ENCODE measurements around the gene C1QTNF1. TPM values are rescaled to one million over a fixed set of nuclear protein-coding genes. Genes with fewer than 3 reads are reported as not detected.

The C1QTNF1 gene
- total and polyA plus RNA-seq, 2 donors (not counting 3 experiments of a cell fraction or from before 2014, with no cell fraction given) = 2.5 to 4.0 TPM

- POLR2A ChIA-PET = no interaction called here
- FAIRE-seq = no peak
These were observed 73.5 kb downstream of the C1QTNF1 start for GRCh38 chr17:79097226-79098055.

More at GRCh38 chr17:79097226-79098055, 73.5 kb downstream of the C1QTNF1 start:
- H3K9ac ChIP-seq (replicated peaks; ENCODE audit: extremely low read depth, insufficient read depth, low read length) = no peak overlapping the region
- H3K9me3 ChIP-seq (replicated peaks; ENCODE audit: control insufficient read depth, insufficient read depth, low read length) = no peaks in the 10 kb centered on the region
- BruUV-seq (replicated peaks) = no TSS peak
- no peaks in the 10 kb centered on the region for H3K36me3 ChIP-seq (ENCODE audit: control insufficient read depth in 2 of 2, extremely low read depth in 1 of 2, insufficient read depth in 2 of 2, low read length in 2 of 2)
- TF ChIP-seq POLR2AphosphoS5 (IDR thresholded peaks at IDR 0.05; ENCODE audit: insufficient read depth, low read depth, low read length) (no peak), EZH2 (IDR thresholded peaks at IDR 0.05; ENCODE audit: borderline replicate concordance, low read depth, low read length, severe bottlenecking) (no peak), GATA2 (IDR thresholded peaks at IDR 0.05; ENCODE audit: insufficient read depth, insufficient read length, low read depth, low read length) (no peak), MYC (IDR thresholded peaks at IDR 0.05; ENCODE audit: low read depth, low read length) (no peak), FOS (IDR thresholded peaks at IDR 0.05; ENCODE audit: borderline replicate concordance, insufficient read depth, low read length) (no peak), JUN (IDR thresholded peaks at IDR 0.05; ENCODE audit: borderline replicate concordance, insufficient read depth, insufficient read length, low read depth) (no peak), POLR2A (IDR thresholded peaks at IDR 0.05; ENCODE audit: low read depth, low read length) (no peak)
- TF ChIP-seq, protein P1, sequence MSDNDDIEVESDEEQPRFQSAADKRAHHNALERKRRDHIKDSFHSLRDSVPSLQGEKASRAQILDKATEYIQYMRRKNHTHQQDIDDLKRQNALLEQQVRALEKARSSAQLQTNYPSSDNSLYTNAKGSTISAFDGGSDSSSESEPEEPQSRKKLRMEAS (IDR thresholded peaks at IDR 0.05; ENCODE audit: insufficient read depth, insufficient read length) = no peak
- TF ChIP-seq, protein P2, sequence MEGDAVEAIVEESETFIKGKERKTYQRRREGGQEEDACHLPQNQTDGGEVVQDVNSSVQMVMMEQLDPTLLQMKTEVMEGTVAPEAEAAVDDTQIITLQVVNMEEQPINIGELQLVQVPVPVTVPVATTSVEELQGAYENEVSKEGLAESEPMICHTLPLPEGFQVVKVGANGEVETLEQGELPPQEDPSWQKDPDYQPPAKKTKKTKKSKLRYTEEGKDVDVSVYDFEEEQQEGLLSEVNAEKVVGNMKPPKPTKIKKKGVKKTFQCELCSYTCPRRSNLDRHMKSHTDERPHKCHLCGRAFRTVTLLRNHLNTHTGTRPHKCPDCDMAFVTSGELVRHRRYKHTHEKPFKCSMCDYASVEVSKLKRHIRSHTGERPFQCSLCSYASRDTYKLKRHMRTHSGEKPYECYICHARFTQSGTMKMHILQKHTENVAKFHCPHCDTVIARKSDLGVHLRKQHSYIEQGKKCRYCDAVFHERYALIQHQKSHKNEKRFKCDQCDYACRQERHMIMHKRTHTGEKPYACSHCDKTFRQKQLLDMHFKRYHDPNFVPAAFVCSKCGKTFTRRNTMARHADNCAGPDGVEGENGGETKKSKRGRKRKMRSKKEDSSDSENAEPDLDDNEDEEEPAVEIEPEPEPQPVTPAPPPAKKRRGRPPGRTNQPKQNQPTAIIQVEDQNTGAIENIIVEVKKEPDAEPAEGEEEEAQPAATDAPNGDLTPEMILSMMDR (IDR thresholded peaks at IDR 0.05; ENCODE audit: extremely low read depth in 1 of 2, insufficient read depth in 1 of 2, low read depth in 1 of 2, low read length in 2 of 2) = no peak
- intact Hi-C loops (cut with micrococcal nuclease) (no loop called here), dilution Hi-C loops (cut with MboI; ENCODE audit: extremely low pct_ligation_motif_present, low sequenced_read_pairs) (no loop called here)
- no peak overlapping the region for H3K27ac ChIP-seq (ENCODE audit: insufficient read depth, low read depth, low read length)
- DNase-seq (ENCODE audit: low read depth, low spot score) = no peak
- peaks cover 9 to 10% of the 10 kb centered on the region in 2 experiments for H3K27me3 ChIP-seq (ENCODE audit: control insufficient read depth in 2 of 2, insufficient read depth in 2 of 2, low read length in 2 of 2)
- CTCF ChIA-PET = interaction anchor here (1.0 kb wide), 1 partner anchor 303 kb away, joined by 4 read pairs; no protein-coding TSS in a partner anchor
- no peaks in the 10 kb centered on the region for H3K79me2 ChIP-seq (ENCODE audit: control insufficient read depth, insufficient read depth, low read length)
- H3K4me1 ChIP-seq (ENCODE audit: control insufficient read depth, extremely low read depth, insufficient read depth, low read length) = no peaks in the 10 kb centered on the region
- H3K9me1 ChIP-seq (replicated peaks; ENCODE audit: control insufficient read depth, extremely low read depth, insufficient read depth, low read length) = no peaks in the 10 kb centered on the region
- H3K4me2 ChIP-seq (ENCODE audit: insufficient read depth, low read length) = no peak overlapping the region
- H3K4me3 ChIP-seq (replicated peaks in 1 of 3; ENCODE audit: insufficient read depth in 1 of 3, low read depth in 1 of 3, low read length in 3 of 3) = no peak overlapping the region
- H2AFZ ChIP-seq (ENCODE audit: low read depth, low read length) = no peak overlapping the region
- H4K20me1 ChIP-seq (replicated peaks; ENCODE audit: control insufficient read depth, extremely low read depth, insufficient read depth, low read length) = no peaks in the 10 kb centered on the region
